K562 (cell line): Measurements from ENCODE around the gene ACOT7. TPM values are rescaled to one million over a fixed set of nuclear protein-coding genes. Genes with fewer than 3 reads are reported as not detected.

Source experiments
- ATF7 ChIP-seq: fragments of 450-650 bp; IDR thresholded peaks from 2 replicates; pipeline ENCODE4 v1.7.1; 2014; ENCODE audit warnings: mild to moderate bottlenecking, moderate library complexity
- CHD4 ChIP-seq: fragments of 200-600 bp; sonication (generic); IDR thresholded peaks from 3 replicates; pipeline ENCODE4 v1.6.1; 2012; ENCODE audit warnings: low read depth, mild to moderate bottlenecking, mixed read lengths, low read length, inconsistent platforms; ENCODE audit not compliant: insufficient read depth, insufficient replicate concordance, poor library complexity, severe bottlenecking
- ELF4 ChIP-seq: fragments of 450-650 bp; formaldehyde crosslinking; IDR thresholded peaks from 2 replicates; pipeline ENCODE4 v1.4.0; 2022; ENCODE audit warnings: missing genetic modification characterization
- MAFK ChIP-seq: IDR thresholded peaks from 2 replicates; pipeline ENCODE4 v1.6.1; 2011; ENCODE audit warnings: low read length, improper control_type of control experiment
- POLR3A ChIP-seq: IDR thresholded peaks from 2 replicates; pipeline ENCODE4 v1.6.1; 2011; ENCODE audit warnings: borderline replicate concordance, mild to moderate bottlenecking, moderate library complexity; ENCODE audit not compliant: insufficient read length, insufficient read depth; ENCODE audit errors: extremely low read depth
- RCOR1 ChIP-seq, 2 experiments: IDR thresholded peaks; 2 replicates each; pipeline ENCODE4 v1.6.1; 2012; ENCODE audit warnings: low read depth in 2 of 2, low read length in 2 of 2, borderline replicate concordance in 1 of 2, improper control_type of control experiment in 1 of 2
- ZC3H4 ChIP-seq: sonication (generic); formaldehyde crosslinking; IDR thresholded peaks from 2 replicates; pipeline ENCODE4 v1.9.0; 2021; ENCODE audit warnings: missing genetic modification reagents, borderline replicate concordance
- ZKSCAN3 ChIP-seq: fragments of 250-450 bp; sonication (Bioruptor Pico); IDR thresholded peaks from 2 replicates; pipeline ENCODE4 v1.4.0; 2020
- ZNF282 ChIP-seq: sonication (generic); formaldehyde crosslinking; IDR thresholded peaks from 2 replicates; pipeline ENCODE4 v1.8.1; 2023; ENCODE audit warnings: missing genetic modification reagents
- polyA plus RNA-seq, 8 experiments: library from polyadenylated mRNA; depleted of rRNA in 4 of 8; stranded (reverse) in 5 of 8; unstranded in 3 of 8; fragments of >200 nt; fragmentation: Nextera tagmentation in 2 of 8; fragmentation: Illumina TruSeq in 1 of 8; extraction: Ambion mirVana in 2 of 8; extraction: Trizol in 1 of 8; gene quantifications; 2 replicates each; pipeline versions ENCODE4 v1.2.1 to v1.2.3, GENCODE V29; 2011 to 2014; ENCODE audit warnings: inconsistent platforms in 1 of 8, missing spikeins in 1 of 8
- total RNA-seq, 7 experiments: library from RNA; depleted of rRNA in 6 of 7; stranded (reverse); fragments of >200 nt in 6 of 7; fragmentation: Illumina TruSeq in 2 of 7; extraction: Trizol in 2 of 7; gene quantifications; 2 replicates each; pipeline versions ENCODE4 v1.2.1 to v1.2.3, GENCODE V29; 2011 to 2021; ENCODE audit warnings: low replicate concordance in 1 of 7
- TF ChIP-seq, protein P1 (sequence below): fragments of 250-450 bp; sonication (Bioruptor Pico); IDR thresholded peaks from 2 replicates; pipeline ENCODE4 v1.4.0; 2020; ENCODE audit warnings: mild to moderate bottlenecking, moderate library complexity, borderline replicate concordance
- TF ChIP-seq, protein P2 (sequence below): fragments of 450-650 bp; formaldehyde crosslinking; IDR thresholded peaks from 2 replicates; pipeline ENCODE4 v1.4.0; 2020; ENCODE audit warnings: mild to moderate bottlenecking
- TF ChIP-seq, protein P3 (sequence below): fragments of 250-450 bp; sonication (Bioruptor Pico); IDR thresholded peaks from 2 replicates; pipeline ENCODE4 v1.8.0; 2022; ENCODE audit warnings: moderate library complexity, mild to moderate bottlenecking, inconsistent platforms
- TF ChIP-seq, protein P4 (sequence below): IDR thresholded peaks from 2 replicates; pipeline ENCODE4 v1.6.1; 2011; ENCODE audit warnings: borderline replicate concordance, low read depth, mild to moderate bottlenecking, moderate library complexity, low read length; ENCODE audit not compliant: insufficient read depth, poor library complexity, severe bottlenecking
- TF ChIP-seq, protein P5 (sequence below): fragments of 250-450 bp; sonication (Bioruptor Pico); IDR thresholded peaks from 2 replicates; pipeline ENCODE4 v1.5.0; 2021; ENCODE audit warnings: mild to moderate bottlenecking, borderline replicate concordance
- TF ChIP-seq, protein P6 (sequence below): fragments of 250-450 bp; sonication (Bioruptor Pico); IDR thresholded peaks from 2 replicates; pipeline ENCODE4 v1.8.0; 2022; ENCODE audit warnings: inconsistent platforms, mild to moderate bottlenecking, moderate library complexity, borderline replicate concordance

The ACOT7 gene
- total and polyA plus RNA-seq, 9 of the 15 experiments (the other 6 are each of a cell fraction or from before 2014, with no cell fraction given), result 7.0 to 92.6 (median 37.2) TPM

DNA sequence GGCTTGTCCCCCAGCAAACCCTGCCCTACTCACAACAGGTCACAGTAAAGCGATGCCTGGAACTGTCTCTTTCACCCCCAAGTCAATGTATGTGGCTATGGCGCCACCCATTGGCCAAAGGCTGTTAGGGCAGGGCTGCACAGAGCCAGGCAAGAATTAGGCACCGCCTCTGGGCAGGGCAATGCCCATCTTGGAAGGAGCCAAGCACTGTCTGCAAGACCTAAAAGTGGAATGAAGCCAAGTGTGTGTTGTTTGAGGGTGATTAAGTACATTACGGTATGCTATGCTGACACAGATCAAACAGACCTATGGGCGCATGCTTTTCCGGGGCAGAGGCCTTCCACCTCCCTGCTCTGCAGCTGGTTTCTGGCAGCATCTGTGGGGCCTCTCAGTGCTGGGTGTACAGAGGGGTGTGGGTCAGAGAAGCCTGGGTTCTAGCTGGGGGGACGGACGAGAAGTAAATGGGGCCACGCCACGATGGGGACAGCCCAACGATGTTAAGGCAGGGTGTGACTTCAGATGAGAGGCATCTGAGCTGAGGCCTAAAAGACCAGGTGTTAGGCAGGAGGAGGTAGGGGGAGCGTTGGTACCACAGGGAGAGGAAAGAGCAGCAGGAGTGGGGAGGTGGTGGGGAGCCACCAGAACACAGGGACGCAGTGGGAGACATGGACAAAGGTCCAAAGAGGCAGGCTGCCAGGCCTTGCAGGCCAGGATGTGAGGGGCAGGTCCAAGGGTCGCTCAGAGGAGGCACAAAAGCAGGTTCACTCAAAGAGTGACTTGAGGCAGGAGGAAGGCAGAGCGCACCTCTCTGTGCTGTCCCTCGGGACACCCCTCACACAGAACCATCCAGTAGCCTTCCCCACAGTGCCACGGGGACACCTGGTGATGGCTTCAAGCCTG lies 49.8 kb downstream of the ACOT7 start (continued):
- TF ChIP-seq, protein P1, sequence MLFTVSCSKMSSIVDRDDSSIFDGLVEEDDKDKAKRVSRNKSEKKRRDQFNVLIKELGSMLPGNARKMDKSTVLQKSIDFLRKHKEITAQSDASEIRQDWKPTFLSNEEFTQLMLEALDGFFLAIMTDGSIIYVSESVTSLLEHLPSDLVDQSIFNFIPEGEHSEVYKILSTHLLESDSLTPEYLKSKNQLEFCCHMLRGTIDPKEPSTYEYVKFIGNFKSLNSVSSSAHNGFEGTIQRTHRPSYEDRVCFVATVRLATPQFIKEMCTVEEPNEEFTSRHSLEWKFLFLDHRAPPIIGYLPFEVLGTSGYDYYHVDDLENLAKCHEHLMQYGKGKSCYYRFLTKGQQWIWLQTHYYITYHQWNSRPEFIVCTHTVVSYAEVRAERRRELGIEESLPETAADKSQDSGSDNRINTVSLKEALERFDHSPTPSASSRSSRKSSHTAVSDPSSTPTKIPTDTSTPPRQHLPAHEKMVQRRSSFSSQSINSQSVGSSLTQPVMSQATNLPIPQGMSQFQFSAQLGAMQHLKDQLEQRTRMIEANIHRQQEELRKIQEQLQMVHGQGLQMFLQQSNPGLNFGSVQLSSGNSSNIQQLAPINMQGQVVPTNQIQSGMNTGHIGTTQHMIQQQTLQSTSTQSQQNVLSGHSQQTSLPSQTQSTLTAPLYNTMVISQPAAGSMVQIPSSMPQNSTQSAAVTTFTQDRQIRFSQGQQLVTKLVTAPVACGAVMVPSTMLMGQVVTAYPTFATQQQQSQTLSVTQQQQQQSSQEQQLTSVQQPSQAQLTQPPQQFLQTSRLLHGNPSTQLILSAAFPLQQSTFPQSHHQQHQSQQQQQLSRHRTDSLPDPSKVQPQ (CRISPR knock-in tag), result no peak
- TF ChIP-seq ZC3H4 (CRISPR knock-in tag) (no peak), CHD4 (no peak), ATF7 (no peak), ELF4 (CRISPR knock-in tag) (no peak), ZKSCAN3 (CRISPR knock-in tag) (no peak), POLR3A (no peak), RCOR1 (IDR thresholded peaks at IDR 0.05; ENCODE audit: borderline replicate concordance in 1 of 2, low read depth in 2 of 2, low read length in 2 of 2) (0 out of 4 replicates have a peak, but pooled peaks of 1 of the 2 experiments have one; percentile 24), MAFK (peak; percentile 28; the same call in 1 of the 2 replicates), ZNF282 (CRISPR knock-in tag) (no peak)
- TF ChIP-seq, protein P2, sequence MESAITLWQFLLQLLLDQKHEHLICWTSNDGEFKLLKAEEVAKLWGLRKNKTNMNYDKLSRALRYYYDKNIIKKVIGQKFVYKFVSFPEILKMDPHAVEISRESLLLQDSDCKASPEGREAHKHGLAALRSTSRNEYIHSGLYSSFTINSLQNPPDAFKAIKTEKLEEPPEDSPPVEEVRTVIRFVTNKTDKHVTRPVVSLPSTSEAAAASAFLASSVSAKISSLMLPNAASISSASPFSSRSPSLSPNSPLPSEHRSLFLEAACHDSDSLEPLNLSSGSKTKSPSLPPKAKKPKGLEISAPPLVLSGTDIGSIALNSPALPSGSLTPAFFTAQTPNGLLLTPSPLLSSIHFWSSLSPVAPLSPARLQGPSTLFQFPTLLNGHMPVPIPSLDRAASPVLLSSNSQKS (CRISPR knock-in tag), result no peak
- TF ChIP-seq, protein P3, sequence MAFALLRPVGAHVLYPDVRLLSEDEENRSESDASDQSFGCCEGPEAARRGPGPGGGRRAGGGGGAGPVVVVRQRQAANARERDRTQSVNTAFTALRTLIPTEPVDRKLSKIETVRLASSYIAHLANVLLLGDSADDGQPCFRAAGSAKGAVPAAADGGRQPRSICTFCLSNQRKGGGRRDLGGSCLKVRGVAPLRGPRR (CRISPR knock-in tag), result no peak
- TF ChIP-seq, protein P4, sequence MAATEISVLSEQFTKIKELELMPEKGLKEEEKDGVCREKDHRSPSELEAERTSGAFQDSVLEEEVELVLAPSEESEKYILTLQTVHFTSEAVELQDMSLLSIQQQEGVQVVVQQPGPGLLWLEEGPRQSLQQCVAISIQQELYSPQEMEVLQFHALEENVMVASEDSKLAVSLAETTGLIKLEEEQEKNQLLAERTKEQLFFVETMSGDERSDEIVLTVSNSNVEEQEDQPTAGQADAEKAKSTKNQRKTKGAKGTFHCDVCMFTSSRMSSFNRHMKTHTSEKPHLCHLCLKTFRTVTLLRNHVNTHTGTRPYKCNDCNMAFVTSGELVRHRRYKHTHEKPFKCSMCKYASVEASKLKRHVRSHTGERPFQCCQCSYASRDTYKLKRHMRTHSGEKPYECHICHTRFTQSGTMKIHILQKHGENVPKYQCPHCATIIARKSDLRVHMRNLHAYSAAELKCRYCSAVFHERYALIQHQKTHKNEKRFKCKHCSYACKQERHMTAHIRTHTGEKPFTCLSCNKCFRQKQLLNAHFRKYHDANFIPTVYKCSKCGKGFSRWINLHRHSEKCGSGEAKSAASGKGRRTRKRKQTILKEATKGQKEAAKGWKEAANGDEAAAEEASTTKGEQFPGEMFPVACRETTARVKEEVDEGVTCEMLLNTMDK, result peak; percentile 28
- TF ChIP-seq, protein P5, sequence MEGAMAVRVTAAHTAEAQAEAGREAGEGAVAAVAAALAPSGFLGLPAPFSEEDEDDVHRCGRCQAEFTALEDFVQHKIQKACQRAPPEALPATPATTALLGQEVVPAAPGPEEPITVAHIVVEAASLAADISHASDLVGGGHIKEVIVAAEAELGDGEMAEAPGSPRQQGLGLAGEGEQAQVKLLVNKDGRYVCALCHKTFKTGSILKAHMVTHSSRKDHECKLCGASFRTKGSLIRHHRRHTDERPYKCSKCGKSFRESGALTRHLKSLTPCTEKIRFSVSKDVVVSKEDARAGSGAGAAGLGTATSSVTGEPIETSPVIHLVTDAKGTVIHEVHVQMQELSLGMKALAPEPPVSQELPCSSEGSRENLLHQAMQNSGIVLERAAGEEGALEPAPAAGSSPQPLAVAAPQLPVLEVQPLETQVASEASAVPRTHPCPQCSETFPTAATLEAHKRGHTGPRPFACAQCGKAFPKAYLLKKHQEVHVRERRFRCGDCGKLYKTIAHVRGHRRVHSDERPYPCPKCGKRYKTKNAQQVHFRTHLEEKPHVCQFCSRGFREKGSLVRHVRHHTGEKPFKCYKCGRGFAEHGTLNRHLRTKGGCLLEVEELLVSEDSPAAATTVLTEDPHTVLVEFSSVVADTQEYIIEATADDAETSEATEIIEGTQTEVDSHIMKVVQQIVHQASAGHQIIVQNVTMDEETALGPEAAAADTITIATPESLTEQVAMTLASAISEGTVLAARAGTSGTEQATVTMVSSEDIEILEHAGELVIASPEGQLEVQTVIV (CRISPR knock-in tag), result no peak
- TF ChIP-seq, protein P6, sequence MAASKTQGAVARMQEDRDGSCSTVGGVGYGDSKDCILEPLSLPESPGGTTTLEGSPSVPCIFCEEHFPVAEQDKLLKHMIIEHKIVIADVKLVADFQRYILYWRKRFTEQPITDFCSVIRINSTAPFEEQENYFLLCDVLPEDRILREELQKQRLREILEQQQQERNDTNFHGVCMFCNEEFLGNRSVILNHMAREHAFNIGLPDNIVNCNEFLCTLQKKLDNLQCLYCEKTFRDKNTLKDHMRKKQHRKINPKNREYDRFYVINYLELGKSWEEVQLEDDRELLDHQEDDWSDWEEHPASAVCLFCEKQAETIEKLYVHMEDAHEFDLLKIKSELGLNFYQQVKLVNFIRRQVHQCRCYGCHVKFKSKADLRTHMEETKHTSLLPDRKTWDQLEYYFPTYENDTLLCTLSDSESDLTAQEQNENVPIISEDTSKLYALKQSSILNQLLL (CRISPR knock-in tag), result no peak
